ENCODE measurements around the gene HSF2BP. TPM values are rescaled to one million over a fixed set of nuclear protein-coding genes. Genes with fewer than 3 reads are reported as not detected.
"Not testable (repeated sequence)": the region's sequence is repeated elsewhere in the genome, so short reads cannot be mapped to it uniquely, and the experiment has no call there.

Gene HSF2BP
- total RNA-seq, 1 experiment from 2014 or later = 9.1 TPM

- in situ Hi-C loops (cut with HindIII; ENCODE audit: low sequenced_read_pairs); DNase-seq (ENCODE audit: low spot score): not testable (repeated sequence)
Observed at GRCh38 chr21:43503075-43503750, 156.1 kb downstream of the HSF2BP start.

GRCh38 chr21:43502407-43503071, 156.7 kb downstream of the HSF2BP start:
- in situ Hi-C loops (cut with HindIII; ENCODE audit: low sequenced_read_pairs); DNase-seq (ENCODE audit: low spot score): not testable (repeated sequence)

DNA sequence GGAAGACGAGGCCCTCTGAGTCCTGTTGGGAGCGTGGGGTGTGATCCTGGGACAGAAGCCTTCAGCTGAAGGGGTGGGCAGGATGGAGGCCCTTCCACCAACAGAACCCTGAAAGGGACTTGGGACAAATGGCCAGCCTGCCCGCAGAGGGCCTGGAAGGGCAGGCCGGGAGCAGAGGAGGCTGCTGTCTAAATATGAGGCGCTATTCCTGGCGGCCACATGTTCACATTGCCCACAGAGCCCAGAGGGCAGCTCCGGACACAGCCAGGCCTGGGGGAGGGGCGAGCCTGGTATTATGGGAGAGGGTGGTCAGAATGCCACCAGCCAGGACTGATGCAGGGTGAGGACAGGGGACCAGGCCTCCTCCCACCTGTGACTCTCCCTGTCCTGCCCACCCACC, 160.4 kb downstream of the HSF2BP start:
- DNase-seq (ENCODE audit: low spot score); in situ Hi-C loops (cut with HindIII; ENCODE audit: low sequenced_read_pairs): not testable (repeated sequence)

DNA sequence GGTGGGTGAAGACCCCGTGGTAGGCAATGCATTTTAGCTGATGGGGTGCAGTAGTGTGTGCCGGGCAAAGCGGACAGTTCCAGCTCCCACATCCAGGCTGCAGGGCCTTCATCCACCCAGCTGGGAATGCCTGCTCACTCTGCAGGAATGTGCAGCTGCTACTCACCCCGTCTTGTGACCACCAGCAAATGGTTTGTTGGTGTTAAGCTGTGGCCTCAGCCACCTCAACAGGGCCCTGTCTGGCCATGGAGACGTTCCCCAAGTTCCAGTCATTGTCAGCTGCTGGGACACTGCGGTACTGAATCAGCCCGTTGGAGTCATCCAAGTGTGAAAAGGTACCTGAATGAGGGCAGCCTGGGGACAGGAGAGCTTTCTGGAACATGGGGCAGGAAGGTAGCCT, 161.2 kb downstream of the HSF2BP start:
- DNase-seq (ENCODE audit: low spot score); in situ Hi-C loops (cut with HindIII; ENCODE audit: low sequenced_read_pairs): not testable (repeated sequence)

- in situ Hi-C loops (cut with HindIII; ENCODE audit: low sequenced_read_pairs); DNase-seq (ENCODE audit: low spot score): not testable (repeated sequence)
Observed at GRCh38 chr21:43494279-43495012, 164.8 kb downstream of the HSF2BP start.

DNA sequence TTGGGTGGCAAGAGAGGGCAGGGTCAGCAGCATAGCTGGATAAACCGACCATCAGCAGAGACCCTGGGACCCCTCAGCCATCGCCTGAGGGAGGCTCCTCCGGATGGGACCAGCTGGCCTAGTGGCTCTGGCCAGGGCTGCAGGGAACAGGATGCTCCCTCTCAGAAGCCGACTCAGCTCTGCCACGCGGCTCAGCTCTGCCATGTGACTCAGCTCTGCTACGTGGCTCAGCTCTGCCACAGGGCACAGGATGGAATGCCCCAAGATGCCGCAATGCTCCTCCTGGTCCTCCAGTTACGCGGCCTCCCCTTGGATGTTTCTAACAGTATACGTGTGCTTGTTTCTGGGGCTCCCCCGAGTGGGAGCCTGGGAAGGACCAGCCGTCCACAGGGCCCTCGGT, 165.8 kb downstream of the HSF2BP start:
- in situ Hi-C loops (cut with HindIII; ENCODE audit: low sequenced_read_pairs); DNase-seq (ENCODE audit: low spot score): not testable (repeated sequence)

- in situ Hi-C loops (cut with HindIII; ENCODE audit: low sequenced_read_pairs); DNase-seq (ENCODE audit: low spot score): not testable (repeated sequence)
Observed at GRCh38 chr21:43488235-43488634, 171.1 kb downstream of the HSF2BP start.

- in situ Hi-C loops (cut with HindIII; ENCODE audit: low sequenced_read_pairs); DNase-seq (ENCODE audit: low spot score): not testable (repeated sequence)
Observed at GRCh38 chr21:43486051-43486450, 173.2 kb downstream of the HSF2BP start.

DNA sequence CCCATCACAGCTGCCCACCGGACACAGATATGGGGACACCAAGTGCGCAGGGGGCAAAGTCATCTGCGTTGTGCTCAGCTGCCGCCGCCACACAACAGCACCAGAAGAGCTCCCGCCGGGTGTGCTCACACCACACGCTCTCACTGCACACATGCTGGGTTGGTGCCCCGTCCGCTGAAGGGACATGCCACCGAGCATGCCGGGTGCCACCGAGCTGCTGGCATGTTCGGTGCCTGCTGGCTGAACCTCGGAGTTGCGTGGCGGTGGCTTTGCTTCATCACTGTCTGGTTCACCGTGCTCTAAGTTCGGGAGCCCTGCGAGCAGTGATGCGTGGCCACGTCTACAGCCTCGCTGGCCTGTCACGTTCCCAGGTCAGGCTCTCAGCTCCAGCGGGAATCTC, 174.3 kb downstream of the HSF2BP start:
- DNase-seq (ENCODE audit: low spot score); in situ Hi-C loops (cut with HindIII; ENCODE audit: low sequenced_read_pairs): not testable (repeated sequence)

- DNase-seq (ENCODE audit: low spot score); in situ Hi-C loops (cut with HindIII; ENCODE audit: low sequenced_read_pairs): not testable (repeated sequence)
Observed at GRCh38 chr21:43479197-43479596, 180.1 kb downstream of the HSF2BP start.

Other genes starting within 250 kb of the HSF2BP start
- gene SIK1, start 232.4 kb downstream of the HSF2BP start, total RNA-seq (2014; rRNA removed; shearing (Covaris generic)) = 2.0 and 10.8 TPM in 2 replicates
- gene RRP1B, start 72 bp upstream of the HSF2BP start, total RNA-seq (2014; rRNA removed; shearing (Covaris generic)) = 34.0 and 40.5 TPM in 2 replicates
- gene PDXK, start 59.6 kb upstream of the HSF2BP start, total RNA-seq (2014; rRNA removed; shearing (Covaris generic)) = 58.6 and 88.2 TPM in 2 replicates
- 8.9 and 10.0 TPM in 2 replicates for gene CSTB, start 116.8 kb upstream of the HSF2BP start, total RNA-seq (2014; rRNA removed; shearing (Covaris generic))
- 38.6 and 51.2 TPM in 2 replicates for gene RRP1, start 130.1 kb upstream of the HSF2BP start, total RNA-seq (2014; rRNA removed; shearing (Covaris generic))
- gene AGPAT3, start 205.7 kb upstream of the HSF2BP start, total RNA-seq (2014; rRNA removed; shearing (Covaris generic)) = 5.3 and 14.7 TPM in 2 replicates